ENCODE results near the gene ARID2.

- TF ChIP-seq CTCF (IDR thresholded peaks at IDR 0.05 in 8 of 11, conservative IDR thresholded peaks at IDR 0.05 in 3 of 11) (no peak), POLR2AphosphoS5 (IDR thresholded peaks at IDR 0.05) (no peak)
Measured at GRCh38 chr12:45773747-45774146, 44.2 kb downstream of the ARID2 start.
